Activated T-cell treated with anti-CD3 and anti-CD28 coated beads, Interleukin-2, amount 50 U/mL, for 24 hours (primary cell): Measurements from ENCODE around the gene PLCH1.

Experiments
- DNase-seq: peaks from one replicate; pipeline ENCODE4 v3.0.0-alpha.2; 2020
- H3K27ac Mint-ChIP-seq: 2 replicates; pipeline ENCODE4 v1.8.0; 2020; ENCODE audit warnings: mild to moderate bottlenecking, mixed read lengths
- H3K27me3 Mint-ChIP-seq: 2 replicates; pipeline ENCODE4 v1.8.0; 2020; ENCODE audit warnings: mixed read lengths
- H3K36me3 Mint-ChIP-seq: 2 replicates; pipeline ENCODE4 v1.8.0; 2020; ENCODE audit warnings: low read depth, mixed read lengths
- H3K4me1 Mint-ChIP-seq: 2 replicates; pipeline ENCODE4 v1.8.0; 2020; ENCODE audit warnings: low read depth, mixed read lengths
- H3K4me3 Mint-ChIP-seq: 2 replicates; pipeline ENCODE4 v1.8.0; 2020; ENCODE audit warnings: mild to moderate bottlenecking, moderate library complexity, mixed read lengths
- H3K9me3 Mint-ChIP-seq: 2 replicates; pipeline ENCODE4 v1.8.0; 2020; ENCODE audit warnings: mixed read lengths

Gene PLCH1

GRCh38 chr3:155512175-155512866, 232.6 kb downstream of the PLCH1 start:
- no peaks in the 10 kb centered on the region for H3K4me1 Mint-ChIP-seq
- no peaks in the 10 kb centered on the region for H3K36me3 Mint-ChIP-seq
- no peaks in the 10 kb centered on the region for H3K27me3 Mint-ChIP-seq
- peaks cover 5% of the 10 kb centered on the region for H3K9me3 Mint-ChIP-seq
- H3K27ac Mint-ChIP-seq = no peak overlapping the region
- no peak overlapping the region for H3K4me3 Mint-ChIP-seq
- DNase-seq = no peak

DNA sequence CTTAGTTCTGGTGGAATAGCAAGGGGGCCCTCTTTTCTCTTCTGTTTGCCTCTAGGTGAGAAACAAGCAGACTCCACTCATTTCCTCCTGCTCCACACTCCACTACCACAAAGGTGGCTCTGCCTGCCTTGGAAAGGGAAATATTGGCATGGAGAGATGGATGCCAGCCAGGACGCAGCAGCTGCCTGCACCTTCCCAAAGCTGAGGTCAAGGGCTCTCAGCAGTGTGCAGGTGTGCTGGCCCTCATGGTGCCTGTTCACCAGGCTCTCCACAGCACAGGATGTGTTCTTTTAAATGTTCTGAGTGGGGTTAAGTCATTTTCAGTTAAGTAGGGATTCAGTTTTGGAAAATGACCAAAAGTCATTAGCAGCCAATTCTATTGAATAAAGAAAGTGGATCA, 240.2 kb downstream of the PLCH1 start:
- no peaks in the 10 kb centered on the region for H3K4me1 Mint-ChIP-seq
- DNase-seq = no peak
- no peak overlapping the region for H3K4me3 Mint-ChIP-seq
- H3K9me3 Mint-ChIP-seq = no peaks in the 10 kb centered on the region
- H3K36me3 Mint-ChIP-seq = no peaks in the 10 kb centered on the region
- no peaks in the 10 kb centered on the region for H3K27me3 Mint-ChIP-seq
- no peak overlapping the region for H3K27ac Mint-ChIP-seq

- H3K27ac Mint-ChIP-seq = no peak overlapping the region
- H3K4me1 Mint-ChIP-seq = peaks cover 2% of the 10 kb centered on the region
- no peaks in the 10 kb centered on the region for H3K36me3 Mint-ChIP-seq
- H3K27me3 Mint-ChIP-seq = no peaks in the 10 kb centered on the region
- no peak overlapping the region for H3K4me3 Mint-ChIP-seq
- no peaks in the 10 kb centered on the region for H3K9me3 Mint-ChIP-seq
- DNase-seq = no peak
Measured at GRCh38 chr3:155502630-155503029, 242.2 kb downstream of the PLCH1 start.

DNA sequence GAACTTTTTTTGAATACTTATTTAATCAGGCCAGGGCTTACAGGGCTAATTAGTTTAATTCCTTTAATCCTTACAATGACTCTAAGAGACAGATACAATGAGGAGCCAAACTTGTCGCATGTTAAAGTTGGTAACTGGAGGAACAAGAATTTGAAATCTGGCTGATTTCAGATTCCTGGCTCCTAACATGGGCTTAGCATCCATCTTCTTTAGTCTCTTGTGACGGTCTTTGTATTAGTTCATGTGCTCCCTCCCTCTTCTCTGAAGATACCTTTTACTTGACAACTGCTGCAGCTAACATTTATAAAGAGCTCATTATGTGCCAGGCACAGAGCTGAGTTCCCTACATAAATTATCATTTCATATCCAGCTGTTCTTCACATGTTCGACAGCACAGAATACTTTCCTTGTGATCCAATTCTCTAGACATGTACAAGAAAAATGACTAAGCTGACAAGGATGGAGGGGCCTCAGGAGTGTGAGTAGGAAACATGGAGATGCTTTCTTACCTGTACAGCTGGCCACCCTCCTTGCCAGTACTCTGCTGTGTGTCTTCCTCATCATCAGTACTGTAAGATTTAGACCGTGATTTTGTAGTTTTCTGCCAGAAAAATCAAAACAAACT, 244.6 kb downstream of the PLCH1 start:
- Mint-ChIP-seq H3K4me1 (peaks cover 2% of the 10 kb centered on the region), H3K36me3 (no peaks in the 10 kb centered on the region), H3K27me3 (no peaks in the 10 kb centered on the region), H3K9me3 (no peaks in the 10 kb centered on the region), H3K27ac (no peak overlapping the region), H3K4me3 (no peak overlapping the region)
- DNase-seq = no peak

GRCh38 chr3:155497930-155498647, 246.8 kb downstream of the PLCH1 start:
- H3K27ac Mint-ChIP-seq = no peak overlapping the region
- no peak for DNase-seq
- H3K4me1 Mint-ChIP-seq = peaks cover 9% of the 10 kb centered on the region
- no peaks in the 10 kb centered on the region for H3K9me3 Mint-ChIP-seq
- no peak overlapping the region for H3K4me3 Mint-ChIP-seq
- H3K27me3 Mint-ChIP-seq = no peaks in the 10 kb centered on the region
- H3K36me3 Mint-ChIP-seq = no peaks in the 10 kb centered on the region

DNA sequence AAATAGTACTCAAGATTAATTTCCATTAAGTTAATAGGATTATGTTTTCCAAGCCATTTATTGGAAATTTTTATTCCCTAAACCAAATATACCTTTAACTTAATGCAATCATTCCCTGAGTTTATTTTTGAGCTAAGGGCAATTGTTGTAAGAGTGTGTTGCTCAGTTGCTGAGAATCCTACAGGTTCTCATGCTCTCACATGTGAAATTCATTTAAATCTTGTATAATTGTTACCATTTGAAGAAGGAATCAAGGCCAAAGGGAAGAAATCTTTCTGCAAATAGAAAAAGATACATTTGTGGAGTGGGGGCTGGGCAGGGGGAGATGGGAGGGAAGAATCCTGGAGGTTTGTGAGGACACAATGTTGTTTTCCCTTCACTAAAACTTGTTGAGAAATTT, 248.7 kb downstream of the PLCH1 start:
- Mint-ChIP-seq H3K9me3 (no peaks in the 10 kb centered on the region), H3K27ac (no peak overlapping the region), H3K36me3 (no peaks in the 10 kb centered on the region), H3K27me3 (no peaks in the 10 kb centered on the region), H3K4me1 (peaks cover 9% of the 10 kb centered on the region), H3K4me3 (no peak overlapping the region)
- DNase-seq = no peak

DNA sequence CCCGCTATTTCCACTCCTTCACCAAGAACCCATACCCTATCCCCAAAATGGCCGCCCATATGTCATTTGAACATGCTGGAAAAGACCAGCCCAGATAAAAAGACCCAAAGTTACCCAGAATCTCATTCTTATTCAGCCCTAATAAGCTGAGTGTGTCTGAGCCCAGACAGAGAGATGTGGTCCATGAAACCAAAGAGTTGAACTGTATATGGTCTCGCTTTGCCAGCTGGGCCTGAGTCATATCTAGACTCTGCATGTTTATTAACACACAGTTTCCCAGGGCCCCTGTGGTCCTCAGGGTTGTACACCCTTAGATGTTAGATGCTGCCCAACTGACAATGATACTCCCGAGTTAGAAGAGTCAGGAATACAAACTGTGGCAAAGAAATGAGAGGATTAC, 249.5 kb downstream of the PLCH1 start:
- Mint-ChIP-seq H3K36me3 (no peaks in the 10 kb centered on the region), H3K4me3 (no peak overlapping the region), H3K27me3 (no peaks in the 10 kb centered on the region), H3K4me1 (peaks cover 9% of the 10 kb centered on the region), H3K9me3 (no peaks in the 10 kb centered on the region), H3K27ac (no peak overlapping the region)
- no peak for DNase-seq

GRCh38 chr3:155494332-155494731, 250.5 kb downstream of the PLCH1 start:
- Mint-ChIP-seq H3K9me3 (no peaks in the 10 kb centered on the region), H3K27me3 (no peaks in the 10 kb centered on the region), H3K4me3 (no peak overlapping the region), H3K27ac (no peak overlapping the region), H3K4me1 (peaks cover 9% of the 10 kb centered on the region), H3K36me3 (no peaks in the 10 kb centered on the region)
- DNase-seq = no peak

GRCh38 chr3:155492841-155493240, 252.0 kb downstream of the PLCH1 start:
- Mint-ChIP-seq H3K9me3 (no peaks in the 10 kb centered on the region), H3K4me1 (peaks cover 8% of the 10 kb centered on the region), H3K4me3 (no peak overlapping the region), H3K27ac (no peak overlapping the region), H3K36me3 (no peaks in the 10 kb centered on the region), H3K27me3 (no peaks in the 10 kb centered on the region)
- DNase-seq = no peak

DNA sequence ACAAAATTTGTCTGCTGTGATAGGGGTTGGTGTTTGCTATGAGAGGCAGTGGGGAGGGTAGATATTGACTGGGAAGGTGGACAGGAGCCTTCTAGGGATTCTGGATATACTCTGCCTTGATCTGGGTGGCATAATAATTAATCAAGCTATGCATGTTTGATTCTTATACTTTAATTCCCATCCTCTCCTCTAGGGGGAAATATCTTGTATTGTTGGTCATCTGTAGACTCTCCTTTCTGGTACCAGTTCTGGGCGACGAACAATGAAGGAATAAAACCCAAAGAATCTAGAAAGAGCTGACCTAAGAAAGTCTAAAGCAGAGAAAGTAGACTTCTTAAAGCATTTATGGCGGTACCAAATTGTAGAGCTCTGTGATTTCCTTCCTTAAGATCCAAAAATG, 253.2 kb downstream of the PLCH1 start:
- no peaks in the 10 kb centered on the region for H3K36me3 Mint-ChIP-seq
- H3K9me3 Mint-ChIP-seq = no peaks in the 10 kb centered on the region
- no peaks in the 10 kb centered on the region for H3K27me3 Mint-ChIP-seq
- no peak for DNase-seq
- H3K27ac Mint-ChIP-seq = no peak overlapping the region
- H3K4me3 Mint-ChIP-seq = no peak overlapping the region
- H3K4me1 Mint-ChIP-seq = peaks cover 8% of the 10 kb centered on the region

- Mint-ChIP-seq H3K4me3 (no peak overlapping the region), H3K4me1 (peaks cover 8% of the 10 kb centered on the region), H3K27ac (no peak overlapping the region), H3K36me3 (no peaks in the 10 kb centered on the region), H3K27me3 (no peaks in the 10 kb centered on the region), H3K9me3 (peaks cover 1% of the 10 kb centered on the region)
- DNase-seq = no peak
Measured at GRCh38 chr3:155488671-155489070, 256.2 kb downstream of the PLCH1 start.

DNA sequence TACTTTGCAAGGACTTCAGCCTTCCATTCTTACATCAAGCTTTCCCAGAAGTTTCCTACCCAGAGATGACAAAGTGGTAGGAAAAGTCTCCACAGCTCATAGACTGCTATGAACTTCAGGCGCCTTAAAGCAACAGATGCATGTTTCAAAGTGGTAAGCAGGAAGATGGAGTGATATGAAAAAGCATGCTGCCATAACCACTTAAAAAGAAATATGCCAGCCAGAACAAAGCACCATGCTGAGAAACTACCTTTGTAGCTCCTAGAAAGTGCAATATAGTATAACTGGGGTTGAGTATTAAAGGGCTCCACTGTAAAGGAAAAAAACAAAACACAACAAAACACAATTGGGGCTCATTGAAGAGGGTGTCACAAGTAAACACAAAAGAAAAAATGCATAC, 259.0 kb downstream of the PLCH1 start:
- peaks cover 8% of the 10 kb centered on the region for H3K4me1 Mint-ChIP-seq
- H3K9me3 Mint-ChIP-seq = peaks cover 1% of the 10 kb centered on the region
- no peaks in the 10 kb centered on the region for H3K36me3 Mint-ChIP-seq
- no peaks in the 10 kb centered on the region for H3K27me3 Mint-ChIP-seq
- H3K4me3 Mint-ChIP-seq = no peak overlapping the region
- DNase-seq = no peak
- H3K27ac Mint-ChIP-seq = no peak overlapping the region

DNA sequence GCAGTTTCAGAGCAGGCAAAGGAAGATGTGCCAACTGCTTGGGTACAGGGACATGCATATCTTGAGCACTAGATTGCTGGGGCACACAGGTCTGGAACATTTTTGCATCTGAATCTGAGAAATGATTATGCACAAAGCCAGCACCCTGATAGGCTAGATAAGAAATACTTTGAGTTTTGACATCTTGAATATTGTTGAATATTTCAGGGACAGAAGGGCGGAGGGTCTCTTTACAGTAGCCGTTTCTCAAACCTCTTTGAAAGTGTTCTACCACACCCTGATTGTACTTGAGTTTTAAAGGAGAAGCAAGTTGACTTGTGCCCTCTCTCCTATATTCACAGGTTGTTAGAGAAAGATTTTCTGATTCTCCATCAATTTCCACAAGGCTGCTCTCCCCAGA, 263.3 kb downstream of the PLCH1 start:
- no peak for DNase-seq
- peaks cover 8% of the 10 kb centered on the region for H3K4me1 Mint-ChIP-seq
- H3K36me3 Mint-ChIP-seq = no peaks in the 10 kb centered on the region

DNA sequence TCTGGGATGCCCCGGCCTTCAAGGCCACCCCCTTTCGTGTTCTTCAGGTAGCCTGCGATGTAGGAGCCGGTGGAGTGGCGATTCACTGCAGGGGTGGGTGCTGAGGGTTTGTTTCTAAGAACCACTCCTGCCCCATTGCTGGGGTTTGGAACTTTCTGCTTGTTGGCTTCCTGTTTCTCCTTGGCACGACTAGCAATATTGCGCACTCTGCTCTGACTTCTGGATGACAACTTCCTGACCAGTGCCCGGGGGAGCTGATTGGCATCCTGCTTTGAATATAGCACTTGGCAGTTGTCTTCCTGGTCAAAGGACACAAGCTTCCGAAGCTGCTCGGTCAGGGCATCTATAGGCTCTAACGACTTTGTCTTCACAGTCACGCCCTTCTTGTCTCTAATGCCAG, 263.8 kb downstream of the PLCH1 start:
- no peak overlapping the region for H3K4me3 Mint-ChIP-seq
- no peak for DNase-seq
- H3K4me1 Mint-ChIP-seq = peaks cover 6% of the 10 kb centered on the region
- H3K27ac Mint-ChIP-seq = no peak overlapping the region
- H3K36me3 Mint-ChIP-seq = no peaks in the 10 kb centered on the region
- no peaks in the 10 kb centered on the region for H3K27me3 Mint-ChIP-seq
- H3K9me3 Mint-ChIP-seq = peaks cover 7% of the 10 kb centered on the region

More for the DNA sequence above, 263.3 kb downstream of the PLCH1 start:
- peaks cover 7% of the 10 kb centered on the region for H3K9me3 Mint-ChIP-seq
- no peak overlapping the region for H3K4me3 Mint-ChIP-seq
- H3K27me3 Mint-ChIP-seq = no peaks in the 10 kb centered on the region
- no peak overlapping the region for H3K27ac Mint-ChIP-seq

- Mint-ChIP-seq H3K27ac (no peak overlapping the region), H3K4me3 (no peak overlapping the region), H3K4me1 (no peaks in the 10 kb centered on the region), H3K27me3 (no peaks in the 10 kb centered on the region), H3K9me3 (peaks cover 12% of the 10 kb centered on the region), H3K36me3 (peaks cover 1% of the 10 kb centered on the region)
- no peak for DNase-seq
Measured at GRCh38 chr3:155465664-155466063, 279.2 kb downstream of the PLCH1 start.
